VCaP (cell line): Measurements from ENCODE around the gene MANSC4.

Experiments
- H3K27ac ChIP-seq: fragments of 450-650 bp; 2 replicates; pipeline ENCODE4 v1.5.1; 2017
- CTCF ChIP-seq: fragments of 450-650 bp; conservative IDR thresholded peaks from 2 replicates; pipeline ENCODE4 v1.5.1; 2017; ENCODE audit warnings: mild to moderate bottlenecking, moderate library complexity

Gene MANSC4

GRCh38 chr12:27730097-27730588 is 49.9 kb downstream of the MANSC4 start:
- TF ChIP-seq CTCF = no peak
- no peak overlapping the region for H3K27ac ChIP-seq

GRCh38 chr12:27723212-27723611 is 56.8 kb downstream of the MANSC4 start:
- H3K27ac ChIP-seq = no peak overlapping the region
- TF ChIP-seq CTCF = no peak
